ENCODE measurements around the gene GTPBP1.

DNA sequence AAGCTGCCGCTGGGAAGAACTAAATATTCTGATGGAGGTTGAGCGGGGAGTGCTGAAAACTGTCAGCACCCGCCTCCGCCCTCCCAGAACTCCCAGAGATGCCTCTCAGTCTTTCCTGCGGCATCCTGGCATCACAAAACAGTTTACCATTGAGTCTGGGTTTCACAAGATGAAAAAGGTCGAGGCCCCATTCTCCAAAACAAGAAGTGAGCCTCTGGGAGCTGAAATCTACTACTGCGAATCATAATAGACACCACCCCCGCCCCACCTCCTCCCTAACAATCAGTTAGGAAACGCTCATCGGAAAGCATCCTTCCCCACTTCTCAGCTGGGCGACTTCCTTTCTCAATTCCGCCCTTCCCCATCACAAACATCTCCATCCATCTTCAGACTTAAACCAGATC is 49.0 kb downstream of the GTPBP1 start:
- TF ChIP-seq, protein P1, sequence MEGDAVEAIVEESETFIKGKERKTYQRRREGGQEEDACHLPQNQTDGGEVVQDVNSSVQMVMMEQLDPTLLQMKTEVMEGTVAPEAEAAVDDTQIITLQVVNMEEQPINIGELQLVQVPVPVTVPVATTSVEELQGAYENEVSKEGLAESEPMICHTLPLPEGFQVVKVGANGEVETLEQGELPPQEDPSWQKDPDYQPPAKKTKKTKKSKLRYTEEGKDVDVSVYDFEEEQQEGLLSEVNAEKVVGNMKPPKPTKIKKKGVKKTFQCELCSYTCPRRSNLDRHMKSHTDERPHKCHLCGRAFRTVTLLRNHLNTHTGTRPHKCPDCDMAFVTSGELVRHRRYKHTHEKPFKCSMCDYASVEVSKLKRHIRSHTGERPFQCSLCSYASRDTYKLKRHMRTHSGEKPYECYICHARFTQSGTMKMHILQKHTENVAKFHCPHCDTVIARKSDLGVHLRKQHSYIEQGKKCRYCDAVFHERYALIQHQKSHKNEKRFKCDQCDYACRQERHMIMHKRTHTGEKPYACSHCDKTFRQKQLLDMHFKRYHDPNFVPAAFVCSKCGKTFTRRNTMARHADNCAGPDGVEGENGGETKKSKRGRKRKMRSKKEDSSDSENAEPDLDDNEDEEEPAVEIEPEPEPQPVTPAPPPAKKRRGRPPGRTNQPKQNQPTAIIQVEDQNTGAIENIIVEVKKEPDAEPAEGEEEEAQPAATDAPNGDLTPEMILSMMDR (IDR thresholded peaks at IDR 0.05; ENCODE audit: low read length), result no peak
- no peak for TF ChIP-seq EZH2 (optimal IDR thresholded peaks at IDR 0.05; ENCODE audit: low read depth, low read length)

All from MM.1S (cell line).